Heart right ventricle (tissue), 16 donors: ENCODE measurements around the gene RNF146. TPM values are rescaled to one million over a fixed set of nuclear protein-coding genes. Genes with fewer than 3 reads are reported as not detected.
A peak's percentile ranks its signal among the peaks of the same experiment; 100 is the strongest.
"Not testable (repeated sequence)": the region's sequence is repeated elsewhere in the genome, so short reads cannot be mapped to it uniquely, and the experiment has no call there.

Experiments used
- ATAC-seq, 8 donors: fragments of 200-7000 bp; cut with Tn5 transposase; one replicate each; pipeline ENCODE4 v1.9.1; 2020; ENCODE audit warnings: mild to moderate bottlenecking in 8 of 8, moderate library complexity in 8 of 8, moderate number of reproducible peaks in 1 of 8
- DNase-seq, 2 donors: peaks; one replicate each; pipeline ENCODE4 v3.0.0-alpha.2; 2020
- H3K27ac ChIP-seq, 10 donors: fragments of 200-600 bp; sonication (generic) in 2 of 10; one replicate each; pipeline versions ENCODE4 v1.5.0 to v1.8.0; 2020 to 2022; ENCODE audit warnings: mild to moderate bottlenecking in 3 of 10
- H3K27me3 ChIP-seq, 7 donors: fragments of 200-600 bp; one replicate each; pipeline ENCODE4 v1.8.0; 2021 to 2022; ENCODE audit warnings: mild to moderate bottlenecking in 2 of 7
- H3K36me3 ChIP-seq, 9 donors: fragments of 200-600 bp; sonication (generic) in 1 of 9; one replicate each; pipeline versions ENCODE4 v1.5.0 to v1.8.0; 2020 to 2022; ENCODE audit warnings: mild to moderate bottlenecking in 2 of 9
- H3K4me1 ChIP-seq, 9 donors: fragments of 200-600 bp; sonication (generic) in 1 of 9; one replicate each; pipeline versions ENCODE4 v1.5.0 to v1.8.0; 2020 to 2022; ENCODE audit warnings: mild to moderate bottlenecking in 4 of 9
- H3K4me3 ChIP-seq, 10 donors: fragments of 200-600 bp; sonication (generic) in 2 of 10; one replicate each; pipeline versions ENCODE4 v1.5.0 to v1.8.0; 2020 to 2022; ENCODE audit warnings: mild to moderate bottlenecking in 7 of 10, moderate library complexity in 2 of 10
- H3K9me3 ChIP-seq, 11 donors: fragments of 200-600 bp in 10 of 11; sonication (generic) in 2 of 11; one replicate each; pipeline versions ENCODE4 v1.5.0 to v1.8.0; 2013 to 2022; ENCODE audit warnings: mild to moderate bottlenecking in 2 of 11, control low read depth in 1 of 11, moderate library complexity in 1 of 11
- CTCF ChIP-seq, 9 donors: fragments of 200-600 bp; sonication (generic) in 2 of 9; IDR thresholded peaks; one replicate each; pipeline versions ENCODE4 v1.5.0 to v1.8.0; 2021 to 2022; ENCODE audit warnings: antibody characterized with exemption in 9 of 9, mild to moderate bottlenecking in 5 of 9, moderate library complexity in 1 of 9
- WGBS, 2 donors: extraction: QIAGEN DNeasy Blood & Tissue Kit; methylation state at CpG; one replicate each; pipeline ENCODE4 v1.1.7; 2013; ENCODE audit warnings: inconsistent platforms in 1 of 2; 5-methylcytosine and 5-hydroxymethylcytosine counted together
- intact Hi-C, 10 donors: fragments of 100-400 bp; cut with DNase I; formaldehyde crosslinking; loops; one replicate each; pipeline versions ENCODE4 v1.11.1 to v1.14.2; 2022
- polyA plus RNA-seq, 2 donors: library from polyadenylated mRNA; stranded (reverse); fragments of 200-250 nt; gene quantifications; one replicate each; pipeline ENCODE4 v1.2.3, GENCODE V29; 2013
- total RNA-seq, 10 donors: library from RNA; stranded (reverse); fragmentation: NEBNext Ultra II Directional in 3 of 10; extraction: Animal tissue kit (Norgen Biotek cat#: 25700) in 3 of 10; gene quantifications; one replicate each; pipeline versions ENCODE4 v1.2.1 to v1.2.4, GENCODE V29; 2021 to 2023
- donor health status: Arrhythmogenic right ventricular cardiomyopathy.
- donor health status: ischemic (EF 13 %, LVEDD 7.1; RV severe dilation, severe dysfunction).
- donor health status: healthy with polysubstance abuse.
- donor health status: DM: no; HTN: yes; CAD: no.
- donor health status: DM: no; HTN: no; CAD: no.
- donor health status: ischemic (EF 25% LVEDD 6.9; RV normal size, moderate dysfunction).
- donor health status: ischemic (EF 25% LVEDD 5.7; RV mildly dilated, moderate dysfunction).
- donor health status: healthy.
- donor health status: DM: yes; HTN: yes; CAD: no.
- donor health status: Ischemic cardiomyopathy.
- donor health status: ischemic (EF 35%, LVEDD 5.7; RV mildly dilated, moderate dysfunction).
- donor health status: nonischemic (EF 11% LVEDD 7.7; RV severe dilation, severe dysfunction).
- donor health status: DM: yes; HTN: yes; CAD: no.
- donor health status: PGD.
- donor health status: ischemic (EF 29% LVEDD 5.4; RV normal size, mild dysfunction).
- donor health status: nonischemic (EF 23%, LVEDD 6.1; RV moderate dilation, normal function).

The RNF146 gene
- total and polyA plus RNA-seq, 12 donors, result 18.0 to 106 (median 52.6) TPM

DNA sequence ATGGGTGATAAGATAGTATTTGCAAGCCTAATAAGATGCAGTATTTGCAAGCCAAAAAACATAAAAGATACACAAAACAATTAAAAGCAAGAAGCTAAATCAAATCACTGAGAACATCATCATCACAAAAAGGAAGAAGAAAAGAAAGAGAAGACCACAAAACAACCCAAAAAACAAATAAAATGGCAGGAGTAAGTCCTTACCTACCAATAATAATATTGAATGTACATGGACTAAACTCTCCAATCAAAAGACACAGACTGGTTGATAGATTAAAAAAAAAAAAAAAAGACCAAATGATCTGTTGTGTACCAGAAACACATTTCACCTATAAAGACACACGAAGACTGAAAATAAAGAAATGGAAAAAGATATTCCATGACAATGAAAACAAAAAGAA lies 39.1 kb downstream of the RNF146 start:
- no peak overlapping the region for H3K4me3 ChIP-seq
- intact Hi-C loops, result loop anchor here in 6 of 10 donors (10.0 kb wide), 4 partner anchors 109 to 239 kb away; no protein-coding TSS in a partner anchor
- no peaks in the 10 kb centered on the region for H3K27me3 ChIP-seq
- 96 to 100% methylated on average over 1 of the region's 1 CpG for WGBS, 2 donors
- no peak overlapping the region for H3K27ac ChIP-seq
- DNase-seq, result no peak
- ATAC-seq, result no peak
- no peak for TF ChIP-seq CTCF (IDR thresholded peaks at IDR 0.05)
- peaks cover 0 to 18% (median 0%) of the 10 kb centered on the region in 9 donors for H3K36me3 ChIP-seq
- peaks cover 0 to 31% (median 21%) of the 10 kb centered on the region in 9 donors for H3K4me1 ChIP-seq
- H3K9me3 ChIP-seq, result peaks cover 0 to 33% (median 14%) of the 10 kb centered on the region in 11 donors

DNA sequence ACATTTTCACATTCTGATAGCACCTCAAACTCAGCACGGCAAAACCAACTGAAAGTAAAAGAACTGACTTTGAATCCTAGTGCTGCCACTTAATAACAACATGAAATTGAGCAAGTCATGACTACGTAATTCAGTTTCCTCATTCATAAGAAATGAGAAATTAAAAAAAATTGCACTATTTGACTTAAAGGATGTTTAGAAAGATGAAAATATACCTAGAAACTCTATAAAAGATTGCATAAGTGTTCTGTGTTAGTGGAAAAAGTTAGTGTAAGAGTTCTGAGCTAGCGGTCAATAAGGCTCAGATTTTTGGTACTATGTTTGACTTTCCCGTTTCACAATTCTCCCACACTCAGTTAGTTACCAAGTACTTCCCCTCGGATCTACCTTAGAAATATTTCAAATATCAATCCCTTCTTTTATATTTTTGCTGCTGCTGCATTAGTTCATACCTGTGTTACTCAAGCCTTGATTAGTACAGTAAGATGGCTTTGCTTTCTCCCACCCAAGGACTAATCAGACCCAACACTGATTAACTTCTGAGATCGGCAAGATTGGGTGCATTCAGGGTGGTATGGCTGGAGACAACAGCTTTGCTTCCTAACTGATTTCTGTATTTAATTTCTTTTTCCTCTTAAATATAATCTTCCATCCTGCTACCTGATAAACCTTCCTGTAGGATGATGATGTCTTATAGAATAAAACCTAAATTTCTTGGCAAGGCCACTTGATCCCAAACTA lies 50.9 kb downstream of the RNF146 start:
- 73 to 77% methylated on average over 6 of the region's 6 CpGs for WGBS, 2 donors
- Histone ChIP-seq H3K4me1 (no peaks in the 10 kb centered on the region), H3K36me3 (peaks cover 0 to 94% (median 16%) of the 10 kb centered on the region in 9 donors), H3K27me3 (no peaks in the 10 kb centered on the region), H3K9me3 (no peaks in the 10 kb centered on the region), H3K27ac (peak overlapping the region in 1 of 10 donors; percentile 44), H3K4me3 (peak overlapping the region in 1 of 10 donors; percentile 19)
- ATAC-seq (no peak), DNase-seq (no peak)
- no peak for TF ChIP-seq CTCF (IDR thresholded peaks at IDR 0.05)
- intact Hi-C loops, result loop anchor here in 1 of 10 donors (10.0 kb wide), 1 partner anchor 97 kb away; no protein-coding TSS in a partner anchor

DNA sequence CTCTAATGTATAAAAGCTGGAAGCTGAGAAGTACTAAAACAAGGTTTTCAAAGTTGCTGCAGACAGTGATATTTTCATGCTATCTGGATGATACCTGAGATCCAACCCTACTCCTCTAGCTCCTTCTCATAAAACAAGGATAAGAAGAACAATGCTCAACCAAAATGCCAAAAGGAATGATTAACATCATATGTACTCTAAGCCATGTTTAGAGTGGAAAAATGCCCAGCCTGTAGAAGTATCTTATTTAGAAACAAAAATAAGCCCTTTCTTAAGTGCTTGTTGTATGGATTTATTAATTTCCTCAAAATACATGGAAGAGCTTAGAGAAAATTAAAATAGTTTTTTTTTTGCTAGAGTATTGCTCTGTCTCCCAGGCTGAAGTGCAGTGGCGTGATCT lies 53.0 kb downstream of the RNF146 start:
- Histone ChIP-seq H3K4me1 (no peaks in the 10 kb centered on the region), H3K36me3 (peaks cover 0 to 90% (median under 1%) of the 10 kb centered on the region in 9 donors), H3K27me3 (no peaks in the 10 kb centered on the region), H3K9me3 (no peaks in the 10 kb centered on the region), H3K4me3 (no peak overlapping the region), H3K27ac (no peak overlapping the region)
- 100% methylated on average over 1 of the region's 1 CpG for WGBS, 2 donors
- DNase-seq (no peak), ATAC-seq (no peak)
- intact Hi-C loops, result loop anchor here in 1 of 10 donors (10.0 kb wide), 1 partner anchor 95 kb away; no protein-coding TSS in a partner anchor
- no peak for TF ChIP-seq CTCF (IDR thresholded peaks at IDR 0.05)

GRCh38 chr6:127328043-127328609 lies 61.5 kb downstream of the RNF146 start:
- no peak for TF ChIP-seq CTCF (IDR thresholded peaks at IDR 0.05)
- H3K27ac ChIP-seq, result no peak overlapping the region
- H3K9me3 ChIP-seq, result no peaks in the 10 kb centered on the region
- no peak for DNase-seq
- H3K36me3 ChIP-seq, result peaks cover 0 to 74% (median 8%) of the 10 kb centered on the region in 9 donors
- no peaks in the 10 kb centered on the region for H3K27me3 ChIP-seq
- no peak for ATAC-seq
- H3K4me1 ChIP-seq, result peaks cover 0 to 8% (median 0%) of the 10 kb centered on the region in 9 donors
- no peak overlapping the region for H3K4me3 ChIP-seq
- intact Hi-C loops, result no loop called here

GRCh38 chr6:127331256-127331655 lies 64.6 kb downstream of the RNF146 start:
- H3K27ac ChIP-seq, H3K4me3 ChIP-seq, ATAC-seq, intact Hi-C loops, DNase-seq, H3K27me3 ChIP-seq, H3K9me3 ChIP-seq: not testable (repeated sequence)
- Histone ChIP-seq H3K36me3 (peaks cover 0 to 46% (median 1%) of the 10 kb centered on the region in 9 donors), H3K4me1 (peaks cover 0 to 17% (median 0%) of the 10 kb centered on the region in 9 donors)
- 74 to 79% methylated on average over 3 of the region's 3 CpGs for WGBS, 2 donors
